WI38 (cell line): Measurements from ENCODE around the gene KRTAP2-1.
A peak's percentile ranks its signal among the peaks of the same experiment; 100 is the strongest.
"Not testable (repeated sequence)": the region's sequence is repeated elsewhere in the genome, so short reads cannot be mapped to it uniquely, and the experiment has no call there.

Experiments used
- H3K4me3 ChIP-seq: 2 replicates; pipeline ENCODE4 v1.5.1; 2011; ENCODE audit warnings: low read depth, mild to moderate bottlenecking, control low read depth, low read length
- CTCF ChIP-seq: IDR thresholded peaks from 2 replicates; pipeline ENCODE4 v1.5.1; 2012; ENCODE audit warnings: low read depth, mild to moderate bottlenecking, control low read depth, low read length

Gene KRTAP2-1

GRCh38 chr17:41060052-41060604 lies 13.0 kb upstream of the KRTAP2-1 start, which contains the start of gene KRTAP2-3:
TSS of gene KRTAP2-3 (minus strand) at chr17:41060114. CDS start at chr17:41060050, 64 bp downstream.
- H3K4me3 ChIP-seq: no peak within 1 kb of the TSS
- TF ChIP-seq CTCF: no peak

- H3K4me3 ChIP-seq: not testable (repeated sequence)
Observed at GRCh38 chr17:41059276-41060051, 12.3 kb upstream of the KRTAP2-1 start.

- H3K4me3 ChIP-seq: no peak overlapping the region
- no peak for TF ChIP-seq CTCF
Observed at GRCh38 chr17:41058741-41059140, 11.6 kb upstream of the KRTAP2-1 start.

- no peak for TF ChIP-seq CTCF
Observed at GRCh38 chr17:41057547-41057946, 10.4 kb upstream of the KRTAP2-1 start.

GRCh38 chr17:41055130-41055529 lies 8.0 kb upstream of the KRTAP2-1 start, which contains the start of gene KRTAP2-2:
TSS of gene KRTAP2-2 (minus strand) at chr17:41055230. CDS start at chr17:41055211, 19 bp downstream.
- not testable (repeated sequence) for H3K4me3 ChIP-seq

More at GRCh38 chr17:41057547-41057946, 10.4 kb upstream of the KRTAP2-1 start:
- H3K4me3 ChIP-seq: no peak overlapping the region

- not testable (repeated sequence) for H3K4me3 ChIP-seq
Observed at GRCh38 chr17:41054556-41054955, 7.4 kb upstream of the KRTAP2-1 start.

GRCh38 chr17:41054025-41054424 lies 6.9 kb upstream of the KRTAP2-1 start:
- TF ChIP-seq CTCF: no peak
- H3K4me3 ChIP-seq: no peak overlapping the region

- no peak for TF ChIP-seq CTCF
- no peak overlapping the region for H3K4me3 ChIP-seq
Observed at GRCh38 chr17:41052566-41052965, 5.5 kb upstream of the KRTAP2-1 start.

- no peak for TF ChIP-seq CTCF
- H3K4me3 ChIP-seq: peak overlapping the region; percentile 3; the same call in 1 of the 2 replicates
Observed at GRCh38 chr17:41049110-41049509, 2.0 kb upstream of the KRTAP2-1 start.
